HEK293T (cell line): ENCODE measurements around the gene NFATC2IP.
"Not testable (repeated sequence)": the region's sequence is repeated elsewhere in the genome, so short reads cannot be mapped to it uniquely, and the experiment has no call there.

ENCODE experiments used
- CTCF ChIA-PET: fragments of 350-600 bp; formaldehyde crosslinking; extraction: SDS; loops from one replicate; lab custom pipeline; 2021; ENCODE audit warnings: antibody characterized with exemption, inconsistent platforms; lab: Yijun Ruan, JAX
- POLR2A ChIA-PET: fragments of 350-600 bp; formaldehyde crosslinking; extraction: SDS; loops from one replicate; lab custom pipeline; 2020; ENCODE audit warnings: antibody characterized with exemption, inconsistent platforms; lab: Yijun Ruan, JAX
- DNase-seq: peaks from one replicate; pipeline ENCODE4 v3.0.0; 2012; ENCODE audit warnings: mixed read lengths; ENCODE audit errors: extremely low spot score
- ARNT ChIP-seq: fragments of 450-650 bp; IDR thresholded peaks from 2 replicates; pipeline ENCODE4 v1.6.1; 2017; ENCODE audit warnings: mild to moderate bottlenecking
- BHLHE40 ChIP-seq: fragments of 450-650 bp; IDR thresholded peaks from 2 replicates; pipeline ENCODE4 v1.6.1; 2016; ENCODE audit warnings: mild to moderate bottlenecking, moderate library complexity, borderline replicate concordance
- CTBP1 ChIP-seq: fragments of 450-650 bp; IDR thresholded peaks from 2 replicates; pipeline ENCODE4 v1.6.1; 2016; ENCODE audit warnings: borderline replicate concordance
- ELF4 ChIP-seq: fragments of 450-650 bp; IDR thresholded peaks from 2 replicates; pipeline ENCODE4 v1.6.1; 2017; ENCODE audit warnings: antibody characterized with exemption
- FOXA1 ChIP-seq: fragments of 450-650 bp; IDR thresholded peaks from 2 replicates; pipeline ENCODE4 v1.6.1; 2016; ENCODE audit warnings: mild to moderate bottlenecking
- FOXK2 ChIP-seq: fragments of 450-650 bp; IDR thresholded peaks from 2 replicates; pipeline ENCODE4 v1.6.1; 2016; ENCODE audit warnings: mild to moderate bottlenecking
- FOXM1 ChIP-seq: fragments of 450-650 bp; IDR thresholded peaks from 2 replicates; pipeline ENCODE4 v1.6.1; 2017; ENCODE audit warnings: mild to moderate bottlenecking, borderline replicate concordance
- HDGF ChIP-seq: fragments of 450-650 bp; IDR thresholded peaks from 2 replicates; pipeline ENCODE4 v1.6.1; 2017; ENCODE audit warnings: antibody characterized with exemption, borderline replicate concordance
- L3MBTL2 ChIP-seq: fragments of 450-650 bp; conservative IDR thresholded peaks from 2 replicates; pipeline ENCODE4 v1.6.1; 2016; ENCODE audit warnings: mild to moderate bottlenecking
- LEF1 ChIP-seq: fragments of 450-650 bp; IDR thresholded peaks from 2 replicates; pipeline ENCODE4 v1.6.1; 2017; ENCODE audit warnings: mild to moderate bottlenecking, borderline replicate concordance
- NFRKB ChIP-seq: fragments of 450-650 bp; IDR thresholded peaks from 2 replicates; pipeline ENCODE4 v1.6.1; 2016; ENCODE audit warnings: mild to moderate bottlenecking, moderate library complexity
- PKNOX1 ChIP-seq: fragments of 450-650 bp; IDR thresholded peaks from 2 replicates; pipeline ENCODE4 v1.6.1; 2016
- SP1 ChIP-seq: fragments of 450-650 bp; IDR thresholded peaks from 2 replicates; pipeline ENCODE4 v1.6.1; 2017
- SUZ12 ChIP-seq: fragments of 450-650 bp; IDR thresholded peaks from 2 replicates; pipeline ENCODE4 v1.6.1; 2016; ENCODE audit warnings: mild to moderate bottlenecking
- TARDBP ChIP-seq: fragments of 450-650 bp; IDR thresholded peaks from 2 replicates; pipeline ENCODE4 v1.6.1; 2016
- ZNF384 ChIP-seq: fragments of 450-650 bp; IDR thresholded peaks from 2 replicates; pipeline ENCODE4 v1.6.1; 2016

NFATC2IP gene

DNA sequence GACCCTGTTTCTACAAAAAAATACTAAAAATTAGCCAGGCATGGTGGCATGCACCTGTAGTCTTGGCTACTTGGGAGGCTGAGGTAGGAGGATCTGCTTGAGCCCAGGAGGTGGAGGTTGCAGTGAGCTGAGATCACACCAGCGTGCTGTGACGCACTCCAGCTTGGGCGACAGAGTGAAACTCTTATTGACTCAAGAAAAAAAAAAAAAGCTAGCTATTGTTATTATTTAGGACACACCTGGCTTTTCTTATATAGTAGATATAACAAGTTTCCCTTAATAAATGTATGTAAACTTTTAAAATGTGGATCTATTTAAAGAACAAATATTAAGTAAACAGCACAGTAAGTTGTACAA is 27.5 kb upstream of the NFATC2IP start:
- ChIA-PET POLR2A (interaction anchor here (1.0 to 2.3 kb wide), 4 partner anchors 13 to 61 kb away, joined by 3 to 8 read pairs (median 4); partner anchors contain the start of gene NFATC2IP), CTCF (no interaction called here)
- DNase-seq = no peak
- no peak for TF ChIP-seq LEF1
- no peak for TF ChIP-seq FOXA1
- TF ChIP-seq HDGF = no peak
- TF ChIP-seq BHLHE40 = no peak
- no peak for TF ChIP-seq FOXM1
- no peak for TF ChIP-seq ELF4

DNA sequence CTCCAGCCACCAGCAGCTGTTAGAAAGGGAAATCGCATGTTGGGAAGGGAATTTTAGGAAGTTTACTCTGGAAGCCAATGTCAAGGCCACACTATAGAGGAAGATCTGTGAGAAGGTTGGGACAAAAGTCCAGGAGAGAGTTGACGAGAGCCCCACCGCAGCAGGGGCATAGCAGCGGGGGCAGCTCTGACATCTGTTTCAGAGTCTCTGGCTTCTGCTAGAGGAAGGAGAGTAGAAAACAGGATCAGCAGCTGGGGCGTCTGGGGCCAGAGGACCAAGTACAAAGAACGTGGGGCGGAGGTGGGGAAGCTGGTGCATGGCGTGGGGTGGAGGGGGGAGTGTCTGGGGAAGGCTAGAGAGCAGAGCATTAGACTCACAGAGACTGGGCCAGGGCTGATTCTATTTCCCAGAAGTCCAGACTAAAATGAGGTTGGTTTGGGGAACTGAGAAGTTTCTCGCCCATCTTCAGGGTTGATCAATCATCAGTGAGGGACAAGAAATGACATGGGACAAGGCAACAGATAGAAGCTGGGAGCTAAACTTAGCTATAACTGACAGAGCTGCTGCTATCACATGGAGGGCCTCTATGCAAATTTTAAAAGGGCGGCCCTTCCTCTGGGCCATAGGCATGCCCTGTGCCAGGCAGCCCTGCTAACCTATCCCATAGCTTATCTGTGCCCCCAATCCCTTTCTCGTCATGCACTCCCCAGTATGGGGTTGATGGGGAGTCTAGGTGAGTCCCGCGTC is 26.9 kb upstream of the NFATC2IP start:
- DNase-seq = no peak
- ChIA-PET POLR2A (interaction anchor here (1.0 to 2.3 kb wide), 4 partner anchors 12 to 61 kb away, joined by 3 to 8 read pairs (median 4); partner anchors contain the start of gene NFATC2IP), CTCF (no interaction called here)
- no peak for TF ChIP-seq BHLHE40
- TF ChIP-seq ELF4 = no peak
- TF ChIP-seq FOXM1 = no peak
- no peak for TF ChIP-seq HDGF
- no peak for TF ChIP-seq ARNT
- no peak for TF ChIP-seq TARDBP
- TF ChIP-seq FOXA1 = no peak
- no peak for TF ChIP-seq L3MBTL2
- TF ChIP-seq CTBP1 = no peak
- no peak for TF ChIP-seq SUZ12
- TF ChIP-seq PKNOX1 = no peak
- no peak for TF ChIP-seq FOXK2
- no peak for TF ChIP-seq SP1
- TF ChIP-seq ZNF384 = no peak
- no peak for TF ChIP-seq LEF1
- TF ChIP-seq NFRKB = no peak

- POLR2A ChIA-PET = interaction anchor here (0.9 to 2.3 kb wide), 2 partner anchors 21 to 76 kb away, joined by 3 to 8 read pairs; no protein-coding TSS in a partner anchor
- no peak for DNase-seq
- TF ChIP-seq HDGF (no peak), FOXA1 (no peak), NFRKB (no peak), ELF4 (no peak), CTBP1 (no peak)
- CTCF ChIA-PET = no interaction called here
These were observed 26.4 kb upstream of the NFATC2IP start for GRCh38 chr16:28924399-28924761.

DNA sequence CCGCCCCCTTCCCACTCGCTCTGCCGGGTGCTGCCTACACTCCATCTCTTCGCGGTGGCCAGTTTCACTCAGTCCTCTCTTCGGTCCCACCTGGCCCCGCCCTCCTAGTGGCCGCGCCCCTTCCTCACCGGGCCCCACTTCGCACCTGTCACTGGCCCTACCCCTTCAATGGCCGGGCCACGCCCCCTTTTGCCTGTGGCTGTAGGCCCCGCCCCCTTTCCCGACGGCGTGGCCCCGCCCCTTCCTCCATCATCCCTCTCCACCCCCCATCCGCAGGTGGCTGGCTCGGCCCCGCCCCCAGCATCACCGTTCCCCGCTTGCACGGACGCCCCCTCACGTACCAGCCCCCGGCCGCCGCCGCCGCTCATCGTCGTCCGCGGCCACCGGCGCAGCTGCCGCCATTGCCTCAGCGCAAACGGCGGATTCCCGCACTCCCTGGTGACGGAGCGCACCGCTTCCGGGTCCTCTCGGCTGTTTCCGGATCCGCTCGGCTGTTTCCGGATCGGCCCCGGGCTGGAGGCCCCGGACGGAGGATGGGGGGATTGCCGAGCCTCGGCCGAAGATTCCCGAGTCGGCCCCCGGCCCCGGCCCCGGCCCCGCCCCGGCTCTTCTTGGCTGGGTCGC is 25.9 kb upstream of the NFATC2IP start, which contains the start of gene RABEP2:
Gene RABEP2, minus strand, starts transcription at position 477 of the 624 bp plus-strand sequence. Its CDS starts 75 bp downstream, at position 402.
- ChIA-PET POLR2A (interaction anchor here (0.9 to 2.4 kb wide), 4 partner anchors 11 to 76 kb away, joined by 3 to 16 read pairs (median 6); no protein-coding TSS in a partner anchor), CTCF (no interaction called here)
- DNase-seq = peak; percentile 99
- TF ChIP-seq FOXA1 (no peak), TARDBP (no peak), SP1 (peak; percentile 74), ELF4 (peak; percentile 78; the same call in 1 of the 2 replicates), L3MBTL2 (peak; percentile 71)

GRCh38 chr16:28925386-28926228 is 25.1 kb upstream of the NFATC2IP start:
- DNase-seq = peak; percentile 72
- no peak for TF ChIP-seq ZNF384
- TF ChIP-seq PKNOX1 = peak; percentile 87
- no peak for TF ChIP-seq SP1
- TF ChIP-seq FOXA1 = no peak
- no peak for TF ChIP-seq ARNT
- ChIA-PET CTCF (interaction anchor here (1.0 kb wide), 1 partner anchor 20 kb away, joined by 4 read pairs; no protein-coding TSS in a partner anchor), POLR2A (interaction anchor here (0.7 to 2.4 kb wide), 4 partner anchors 11 to 77 kb away, joined by 3 to 16 read pairs (median 3); partner anchors contain the start of gene SH2B1)

DNA sequence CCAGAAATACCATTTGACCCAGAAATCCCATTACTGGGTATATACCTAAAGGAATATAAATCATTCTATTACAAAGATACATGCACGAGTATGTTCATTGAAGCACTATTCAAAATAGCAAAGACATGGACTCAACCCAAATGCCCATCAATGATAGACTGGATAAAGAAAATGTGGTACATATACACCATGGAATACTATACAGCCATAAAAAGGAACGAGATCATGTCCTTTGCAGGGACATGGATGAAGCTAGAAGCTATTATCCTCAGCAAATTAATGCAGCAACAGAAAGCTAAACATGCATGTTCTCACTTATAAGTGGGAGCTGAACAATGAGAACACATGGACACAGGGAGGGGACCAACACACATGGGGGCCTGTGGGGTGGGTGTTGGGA is 24.5 kb upstream of the NFATC2IP start:
- ChIA-PET POLR2A (interaction anchor here (0.7 to 2.4 kb wide), 3 partner anchors 10 to 62 kb away, joined by 3 to 16 read pairs (median 3); partner anchors contain the start of genes NFATC2IP and SH2B1), CTCF (interaction anchor here (1.0 kb wide), 1 partner anchor 19 kb away, joined by 4 read pairs; no protein-coding TSS in a partner anchor)
- DNase-seq = not testable (repeated sequence)
